Cardiac muscle cell (in vitro differentiated cells and primary cell): ENCODE results near the gene GRID1. TPM values are rescaled to one million over a fixed set of nuclear protein-coding genes. Genes with fewer than 3 reads are reported as not detected.

ENCODE experiments used
- DNase-seq, 2 donors: peaks; one replicate each; pipeline versions ENCODE4 v3.0.0 to v3.0.0-alpha.2; 2010 to 2017; ENCODE audit warnings: low read depth in 1 of 2, low spot score in 1 of 2
- H3K27ac ChIP-seq: fragments of 200-600 bp; sonication (generic); 2 replicates; pipeline ENCODE4 v1.5.1; 2016
- H3K27me3 ChIP-seq: fragments of 200-600 bp; sonication (generic); 2 replicates; pipeline ENCODE4 v1.6.0; 2016; ENCODE audit warnings: control low read depth
- H3K36me3 ChIP-seq: fragments of 200-600 bp; sonication (generic); 2 replicates; pipeline ENCODE4 v1.5.1; 2016; ENCODE audit warnings: control low read depth
- H3K4me1 ChIP-seq: fragments of 200-600 bp; sonication (generic); 2 replicates; pipeline ENCODE4 v1.8.1; 2017; ENCODE audit warnings: low read depth, mild to moderate bottlenecking, mixed run types
- H3K4me3 ChIP-seq: fragments of 200-600 bp; sonication (generic); 2 replicates; pipeline ENCODE4 v1.5.1; 2016; ENCODE audit warnings: mild to moderate bottlenecking
- H3K9me3 ChIP-seq: fragments of 200-600 bp; sonication (generic); 2 replicates; pipeline ENCODE4 v1.5.1; 2017; ENCODE audit warnings: low read depth, mild to moderate bottlenecking, control low read depth
- polyA plus RNA-seq: library from polyadenylated mRNA; unstranded; fragments of >200 nt; fragmentation: Nextera tagmentation; extraction: Ambion mirVana; gene quantifications from 2 replicates; pipeline ENCODE4 v1.2.1, GENCODE V29; 2016
- total RNA-seq: library from RNA; depleted of rRNA; stranded (reverse); fragments of >200 nt; gene quantifications from 2 replicates; pipeline ENCODE4 v1.2.3, GENCODE V29; 2016
- TF ChIP-seq, protein P1 (sequence below): IDR thresholded peaks from 2 replicates; pipeline ENCODE4 v1.5.1; 2012; ENCODE audit warnings: low read depth, mild to moderate bottlenecking, low read length

Gene GRID1
- total and polyA plus RNA-seq, 2 experiments from 2014 or later: 1.5 to 1.6 TPM

DNA sequence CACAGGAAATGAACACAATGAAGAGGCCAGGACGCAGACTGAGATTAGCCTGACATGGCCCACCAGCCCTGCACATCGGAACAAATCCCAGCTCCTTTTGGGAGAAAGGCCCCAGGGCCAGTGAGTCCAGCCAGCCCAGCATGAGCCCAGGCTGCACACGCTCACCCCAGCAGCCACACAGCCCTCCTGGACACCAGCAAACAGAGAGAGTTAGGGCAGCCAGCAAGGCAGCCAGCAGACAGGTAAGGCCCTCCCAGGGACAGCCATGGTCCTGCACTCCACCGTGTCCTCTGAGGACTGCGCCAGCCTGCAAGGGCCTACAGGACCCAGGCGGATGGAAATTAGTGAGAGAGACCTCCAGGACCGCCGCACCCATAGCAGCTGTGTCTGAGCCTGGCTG lies 8.1 kb upstream of the GRID1 start:
- Histone ChIP-seq H3K9me3 (no peaks in the 10 kb centered on the region), H3K4me1 (no peaks in the 10 kb centered on the region), H3K4me3 (no peak overlapping the region), H3K27me3 (peaks cover 62% of the 10 kb centered on the region), H3K36me3 (no peaks in the 10 kb centered on the region), H3K27ac (no peak overlapping the region)
- no peak for DNase-seq
- TF ChIP-seq, protein P1, sequence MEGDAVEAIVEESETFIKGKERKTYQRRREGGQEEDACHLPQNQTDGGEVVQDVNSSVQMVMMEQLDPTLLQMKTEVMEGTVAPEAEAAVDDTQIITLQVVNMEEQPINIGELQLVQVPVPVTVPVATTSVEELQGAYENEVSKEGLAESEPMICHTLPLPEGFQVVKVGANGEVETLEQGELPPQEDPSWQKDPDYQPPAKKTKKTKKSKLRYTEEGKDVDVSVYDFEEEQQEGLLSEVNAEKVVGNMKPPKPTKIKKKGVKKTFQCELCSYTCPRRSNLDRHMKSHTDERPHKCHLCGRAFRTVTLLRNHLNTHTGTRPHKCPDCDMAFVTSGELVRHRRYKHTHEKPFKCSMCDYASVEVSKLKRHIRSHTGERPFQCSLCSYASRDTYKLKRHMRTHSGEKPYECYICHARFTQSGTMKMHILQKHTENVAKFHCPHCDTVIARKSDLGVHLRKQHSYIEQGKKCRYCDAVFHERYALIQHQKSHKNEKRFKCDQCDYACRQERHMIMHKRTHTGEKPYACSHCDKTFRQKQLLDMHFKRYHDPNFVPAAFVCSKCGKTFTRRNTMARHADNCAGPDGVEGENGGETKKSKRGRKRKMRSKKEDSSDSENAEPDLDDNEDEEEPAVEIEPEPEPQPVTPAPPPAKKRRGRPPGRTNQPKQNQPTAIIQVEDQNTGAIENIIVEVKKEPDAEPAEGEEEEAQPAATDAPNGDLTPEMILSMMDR: no peak

DNA sequence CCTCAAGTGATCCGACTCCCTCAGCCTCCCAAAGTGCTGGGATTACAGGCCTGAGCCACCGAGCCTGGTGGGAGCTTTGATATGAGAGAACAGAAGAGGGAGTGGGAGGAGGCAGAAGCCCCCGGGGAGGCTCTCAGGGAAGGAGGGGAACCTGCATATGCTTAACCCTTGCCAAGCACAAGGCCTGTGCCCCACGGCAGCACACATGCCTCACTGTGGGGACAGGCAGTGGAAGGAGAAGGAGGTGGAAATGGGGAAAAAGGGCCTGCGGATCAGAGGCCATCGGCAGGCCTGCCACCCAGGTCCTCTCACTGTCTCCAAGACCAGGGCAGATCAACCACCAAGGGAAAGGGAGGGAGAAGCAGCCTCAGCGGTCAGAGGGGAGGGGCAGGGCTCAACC lies 7.2 kb upstream of the GRID1 start:
- H3K9me3 ChIP-seq: no peaks in the 10 kb centered on the region
- H3K27ac ChIP-seq: no peak overlapping the region
- H3K36me3 ChIP-seq: no peaks in the 10 kb centered on the region
- TF ChIP-seq, protein P1: no peak
- H3K4me3 ChIP-seq: no peak overlapping the region
- H3K4me1 ChIP-seq: no peaks in the 10 kb centered on the region
- no peak for DNase-seq
- H3K27me3 ChIP-seq: peaks cover 70% of the 10 kb centered on the region

DNA sequence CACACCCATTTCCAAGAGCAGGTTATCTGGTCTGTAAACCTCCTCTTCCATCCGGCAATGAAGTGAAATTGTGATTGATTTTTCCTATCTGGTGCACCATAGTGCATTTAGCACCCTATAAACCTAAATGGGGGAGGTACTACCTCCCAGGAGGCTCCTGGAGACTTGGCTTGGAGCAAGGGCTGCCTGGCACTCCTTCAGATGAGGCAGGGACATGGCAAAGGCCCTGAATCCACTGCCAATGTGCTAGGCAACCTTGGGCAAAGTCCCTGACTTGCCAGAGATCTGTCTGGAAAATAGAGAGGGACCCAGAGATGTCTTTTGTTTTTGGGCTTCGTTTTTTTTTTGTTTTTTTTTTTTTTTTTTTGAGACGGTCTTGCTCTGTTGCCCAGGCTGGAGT lies 6.7 kb upstream of the GRID1 start:
- peaks cover 76% of the 10 kb centered on the region for H3K27me3 ChIP-seq
- no peaks in the 10 kb centered on the region for H3K36me3 ChIP-seq
- DNase-seq: no peak
- H3K4me1 ChIP-seq: no peaks in the 10 kb centered on the region
- H3K9me3 ChIP-seq: no peaks in the 10 kb centered on the region
- no peak overlapping the region for H3K4me3 ChIP-seq
- H3K27ac ChIP-seq: no peak overlapping the region
- TF ChIP-seq, protein P1: no peak

DNA sequence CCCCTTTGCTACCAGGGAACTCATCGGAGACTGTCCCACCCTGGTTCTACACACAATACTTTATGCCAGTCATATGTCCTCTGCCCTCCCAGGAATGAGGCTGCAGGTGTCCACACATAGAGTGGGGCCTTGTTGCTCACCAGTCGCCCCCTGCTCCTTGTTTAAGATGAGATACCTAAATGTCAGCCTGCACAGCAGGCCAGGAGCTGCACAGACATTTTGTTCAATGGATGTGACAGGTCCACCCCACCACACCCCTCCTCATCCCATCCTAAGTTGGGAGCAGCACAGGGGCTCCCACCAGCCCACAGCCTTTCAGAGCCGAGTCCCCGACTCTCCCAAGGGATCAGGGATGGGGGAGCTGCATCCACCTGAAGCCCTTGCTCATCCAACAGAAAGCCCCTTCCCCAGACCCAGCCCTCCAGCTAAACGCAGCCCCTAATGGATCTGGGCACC lies 6.2 kb upstream of the GRID1 start:
- Histone ChIP-seq H3K27ac (no peak overlapping the region), H3K27me3 (peaks cover 76% of the 10 kb centered on the region), H3K4me3 (no peak overlapping the region), H3K9me3 (no peaks in the 10 kb centered on the region), H3K4me1 (no peaks in the 10 kb centered on the region), H3K36me3 (no peaks in the 10 kb centered on the region)
- DNase-seq: no peak
- TF ChIP-seq, protein P1: no peak

DNA sequence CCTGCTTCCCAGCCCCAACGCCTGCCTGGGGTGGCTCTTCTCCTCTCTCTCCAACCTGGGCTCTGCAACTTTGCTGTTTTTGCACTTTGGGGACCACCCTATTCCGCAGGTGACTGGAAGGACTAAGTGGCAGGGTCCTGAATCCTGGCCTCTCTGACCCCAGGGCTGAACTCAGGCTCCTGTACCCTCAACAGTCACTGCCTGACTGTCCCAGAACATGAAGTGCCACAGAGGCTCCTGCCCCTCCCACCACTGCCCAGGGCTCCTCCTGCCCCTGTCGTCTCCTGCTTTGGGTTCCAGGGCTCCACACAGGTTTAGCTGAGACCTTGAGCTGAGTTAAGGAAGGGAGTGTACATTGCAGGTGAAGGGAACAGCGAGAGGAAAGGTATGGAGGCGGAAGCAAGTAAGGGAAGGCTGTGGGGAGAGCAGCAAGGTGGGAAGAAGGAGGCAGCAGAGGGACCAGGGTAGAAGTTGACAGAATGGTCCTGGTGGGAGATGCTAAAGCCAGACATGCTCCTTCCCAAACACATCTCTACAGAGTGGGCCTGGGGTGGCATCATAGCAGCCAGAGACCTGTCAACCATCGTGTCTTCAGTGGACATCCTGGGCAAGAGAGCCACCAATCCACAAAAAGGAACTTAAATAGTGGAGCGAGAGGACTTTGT lies 5.7 kb upstream of the GRID1 start:
- DNase-seq: no peak
- Histone ChIP-seq H3K4me3 (no peak overlapping the region), H3K4me1 (no peaks in the 10 kb centered on the region), H3K27ac (no peak overlapping the region), H3K9me3 (no peaks in the 10 kb centered on the region), H3K36me3 (no peaks in the 10 kb centered on the region), H3K27me3 (peaks cover 78% of the 10 kb centered on the region)
- TF ChIP-seq, protein P1: no peak
